ENCODE data around the gene GAS5. TPM values are rescaled to one million over a fixed set of nuclear protein-coding genes. Genes with fewer than 3 reads are reported as not detected.

GAS5 gene
- total and polyA plus RNA-seq, 4 donors: 28.6 to 84.8 (median 58.5) TPM

- DNase-seq (ENCODE audit: low spot score): no peak
- Histone ChIP-seq H3K4me3 (ENCODE audit: low read depth in 1 of 3, low read length in 3 of 3) (no peak overlapping the region), H3K27me3 (ENCODE audit: control insufficient read depth in 4 of 4, insufficient read depth in 4 of 4, low read length in 3 of 4) (no peaks in the 10 kb centered on the region), H3K36me3 (ENCODE audit: control insufficient read depth in 4 of 4, insufficient read depth in 3 of 4, low read depth in 1 of 4, low read length in 3 of 4) (peaks cover 1 to 4% (median 2%) of the 10 kb centered on the region in 4 donors), H3K9ac (ENCODE audit: low read depth in 1 of 2, low read length in 2 of 2) (no peak overlapping the region), H3K4me1 (ENCODE audit: control insufficient read depth in 4 of 4, insufficient read depth in 4 of 4, low read length in 3 of 4) (peaks cover 2 to 20% (median 10%) of the 10 kb centered on the region in 4 donors), H3K27ac (ENCODE audit: low read depth in 1 of 2, low read length in 2 of 2) (no peak overlapping the region), H3K9me3 (ENCODE audit: control insufficient read depth in 4 of 4, low read length in 3 of 4) (no peaks in the 10 kb centered on the region)
- TF ChIP-seq JUND (IDR thresholded peaks at IDR 0.05) (no peak), HNF4G (IDR thresholded peaks at IDR 0.05) (no peak), FOXA1 (IDR thresholded peaks at IDR 0.05) (no peak), FOXA2 (IDR thresholded peaks at IDR 0.05) (no peak), ZBTB33 (IDR thresholded peaks at IDR 0.05) (no peak), GABPA (IDR thresholded peaks at IDR 0.05 in 1 of 2, conservative IDR thresholded peaks at IDR 0.05 in 1 of 2) (no peak), EGR1 (IDR thresholded peaks at IDR 0.05; ENCODE audit: low read depth in 2 of 2) (no peak), MAX (IDR thresholded peaks at IDR 0.05) (no peak), CTCF (IDR thresholded peaks at IDR 0.05; ENCODE audit: low read depth, low read length, missing input control) (no peak), TAF1 (conservative IDR thresholded peaks at IDR 0.05) (no peak), YY1 (IDR thresholded peaks at IDR 0.05) (no peak), NR2F2 (IDR thresholded peaks at IDR 0.05) (no peak), REST (IDR thresholded peaks at IDR 0.05) (no peak), RAD21 (IDR thresholded peaks at IDR 0.05) (no peak), ATF3 (IDR thresholded peaks at IDR 0.05) (no peak), RXRA (IDR thresholded peaks at IDR 0.05) (no peak), SP1 (IDR thresholded peaks at IDR 0.05) (no peak), HNF4A (conservative IDR thresholded peaks at IDR 0.05) (no peak)
- WGBS: 75% methylated on average over 2 of the region's 2 CpGs
These were observed 3.7 kb upstream of the GAS5 start for GRCh38 chr1:173871500-173871899.

Data from liver (tissue), 9 donors.